Measurements from ENCODE around the gene IGFL4.

DNA sequence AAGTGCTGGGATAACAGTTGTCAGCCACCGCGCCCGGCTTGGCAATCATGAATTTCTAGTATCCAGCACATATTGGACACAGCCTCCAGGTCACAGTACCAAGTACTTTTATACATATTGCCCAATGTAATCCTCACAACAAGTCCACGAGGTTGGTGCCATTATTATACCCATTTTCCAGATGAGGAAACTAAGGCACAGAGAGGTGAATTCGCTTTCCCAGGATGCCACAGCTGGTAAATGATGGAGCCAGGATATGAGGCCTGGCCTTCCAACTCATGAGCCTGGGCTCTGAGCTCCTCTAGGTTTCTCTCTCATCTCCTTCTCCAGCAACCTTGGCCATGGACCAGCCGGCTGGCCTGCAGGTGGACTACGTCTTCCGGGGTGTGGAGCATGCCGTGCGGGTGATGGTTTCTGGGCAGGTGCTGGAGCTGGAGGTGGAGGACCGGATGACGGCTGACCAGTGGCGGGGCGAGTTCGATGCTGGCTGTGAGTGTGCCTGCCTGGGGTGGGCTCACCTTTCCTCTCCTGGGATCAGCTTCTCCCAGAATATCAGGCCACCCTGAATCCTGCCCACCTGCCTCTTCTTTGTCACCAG lies 38.0 kb downstream of the IGFL4 start:
- TF ChIP-seq, protein P1, sequence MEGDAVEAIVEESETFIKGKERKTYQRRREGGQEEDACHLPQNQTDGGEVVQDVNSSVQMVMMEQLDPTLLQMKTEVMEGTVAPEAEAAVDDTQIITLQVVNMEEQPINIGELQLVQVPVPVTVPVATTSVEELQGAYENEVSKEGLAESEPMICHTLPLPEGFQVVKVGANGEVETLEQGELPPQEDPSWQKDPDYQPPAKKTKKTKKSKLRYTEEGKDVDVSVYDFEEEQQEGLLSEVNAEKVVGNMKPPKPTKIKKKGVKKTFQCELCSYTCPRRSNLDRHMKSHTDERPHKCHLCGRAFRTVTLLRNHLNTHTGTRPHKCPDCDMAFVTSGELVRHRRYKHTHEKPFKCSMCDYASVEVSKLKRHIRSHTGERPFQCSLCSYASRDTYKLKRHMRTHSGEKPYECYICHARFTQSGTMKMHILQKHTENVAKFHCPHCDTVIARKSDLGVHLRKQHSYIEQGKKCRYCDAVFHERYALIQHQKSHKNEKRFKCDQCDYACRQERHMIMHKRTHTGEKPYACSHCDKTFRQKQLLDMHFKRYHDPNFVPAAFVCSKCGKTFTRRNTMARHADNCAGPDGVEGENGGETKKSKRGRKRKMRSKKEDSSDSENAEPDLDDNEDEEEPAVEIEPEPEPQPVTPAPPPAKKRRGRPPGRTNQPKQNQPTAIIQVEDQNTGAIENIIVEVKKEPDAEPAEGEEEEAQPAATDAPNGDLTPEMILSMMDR (IDR thresholded peaks at IDR 0.05): no peak
- no peak for TF ChIP-seq POLR2AphosphoS5 (IDR thresholded peaks at IDR 0.05)
- no peak for TF ChIP-seq POLR2A (IDR thresholded peaks at IDR 0.05)
- no peak for TF ChIP-seq EP300 (IDR thresholded peaks at IDR 0.05; ENCODE audit: low read depth)

Measured in transverse colon (tissue), 4 donors.